Heart left ventricle (tissue), 13 donors: ENCODE measurements around the gene CNOT6L.

Experiments
- POLR2A ChIP-seq, 2 donors: fragments of 450-650 bp; IDR thresholded peaks; one replicate each; pipeline ENCODE4 v1.6.1; 2017; ENCODE audit warnings: antibody characterized with exemption in 2 of 2, mild to moderate bottlenecking in 2 of 2, moderate library complexity in 2 of 2
- TF ChIP-seq, protein P1 (sequence below), 12 donors: fragments of 200-600 bp; sonication (generic) in 4 of 12; IDR thresholded peaks; one replicate each; pipeline versions ENCODE4 v1.5.0 to v1.8.0; 2018 to 2022; ENCODE audit warnings: antibody characterized with exemption in 12 of 12, mild to moderate bottlenecking in 5 of 12
- donor health status: ischemic (EF 13 %, LVEDD 7.1; RV severe dilation, severe dysfunction).
- donor health status: DM: no; HTN: yes; CAD: no.
- donor health status: DM: no; HTN: no; CAD: no.
- donor health status: ischemic (EF 25% LVEDD 6.9; RV normal size, moderate dysfunction).
- donor health status: ischemic (EF 25% LVEDD 5.7; RV mildly dilated, moderate dysfunction).
- donor health status: ischemic (EF 35%, LVEDD 5.7; RV mildly dilated, moderate dysfunction).
- donor health status: nonischemic (EF 11% LVEDD 7.7; RV severe dilation, severe dysfunction).
- donor health status: DM: yes; HTN: yes; CAD: no.
- donor health status: PGD.
- donor health status: ischemic (EF 29% LVEDD 5.4; RV normal size, mild dysfunction).
- donor health status: nonischemic (EF 23%, LVEDD 6.1; RV moderate dilation, normal function).

DNA sequence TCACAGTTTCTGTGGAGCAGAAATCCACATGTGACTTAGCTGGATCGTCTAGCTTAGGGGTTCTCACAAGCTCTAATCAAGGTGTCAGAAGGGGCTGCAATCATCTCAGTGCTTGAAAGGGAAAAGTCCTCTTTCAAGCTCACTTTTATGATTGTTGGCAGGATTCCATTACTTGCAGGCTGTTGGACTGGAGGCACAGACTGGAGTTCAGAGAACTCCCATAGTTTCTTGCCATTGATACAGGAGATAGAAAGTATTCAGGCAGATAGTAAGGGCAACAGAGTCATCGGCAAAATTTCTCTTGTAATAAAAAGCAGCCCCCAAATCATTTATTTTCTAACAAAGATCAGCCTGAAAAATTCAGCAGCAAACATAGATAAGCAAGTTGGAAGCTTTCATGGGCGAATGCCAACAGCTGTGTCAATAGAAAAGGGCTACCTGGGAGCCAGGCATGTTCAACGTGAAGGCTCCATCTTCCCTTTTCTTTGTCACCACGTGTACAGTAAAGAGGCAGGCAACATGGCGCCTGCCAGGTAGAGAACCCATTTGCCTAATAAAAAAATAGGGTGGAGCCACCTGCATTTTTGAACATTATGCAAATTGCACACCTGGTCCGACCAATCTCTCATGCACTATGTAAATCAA is 149.1 kb downstream of the CNOT6L start:
- TF ChIP-seq, protein P1, sequence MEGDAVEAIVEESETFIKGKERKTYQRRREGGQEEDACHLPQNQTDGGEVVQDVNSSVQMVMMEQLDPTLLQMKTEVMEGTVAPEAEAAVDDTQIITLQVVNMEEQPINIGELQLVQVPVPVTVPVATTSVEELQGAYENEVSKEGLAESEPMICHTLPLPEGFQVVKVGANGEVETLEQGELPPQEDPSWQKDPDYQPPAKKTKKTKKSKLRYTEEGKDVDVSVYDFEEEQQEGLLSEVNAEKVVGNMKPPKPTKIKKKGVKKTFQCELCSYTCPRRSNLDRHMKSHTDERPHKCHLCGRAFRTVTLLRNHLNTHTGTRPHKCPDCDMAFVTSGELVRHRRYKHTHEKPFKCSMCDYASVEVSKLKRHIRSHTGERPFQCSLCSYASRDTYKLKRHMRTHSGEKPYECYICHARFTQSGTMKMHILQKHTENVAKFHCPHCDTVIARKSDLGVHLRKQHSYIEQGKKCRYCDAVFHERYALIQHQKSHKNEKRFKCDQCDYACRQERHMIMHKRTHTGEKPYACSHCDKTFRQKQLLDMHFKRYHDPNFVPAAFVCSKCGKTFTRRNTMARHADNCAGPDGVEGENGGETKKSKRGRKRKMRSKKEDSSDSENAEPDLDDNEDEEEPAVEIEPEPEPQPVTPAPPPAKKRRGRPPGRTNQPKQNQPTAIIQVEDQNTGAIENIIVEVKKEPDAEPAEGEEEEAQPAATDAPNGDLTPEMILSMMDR (IDR thresholded peaks at IDR 0.05), result no peak
- no peak for TF ChIP-seq POLR2A (IDR thresholded peaks at IDR 0.05)
